Measurements from ENCODE around the gene LPAR1. TPM values are rescaled to one million over a fixed set of nuclear protein-coding genes. Genes with fewer than 3 reads are reported as not detected.

LPAR1 gene
- total and polyA plus RNA-seq, 10 of the 15 experiments (the other 5 are each of a cell fraction or from before 2014, with no cell fraction given), result 3.3 to 12.9 (median 8.4) TPM

- no peak for TF ChIP-seq CTCF (IDR thresholded peaks at IDR 0.05 in 2 of 3, conservative IDR thresholded peaks at IDR 0.05 in 1 of 3; ENCODE audit: control insufficient read depth in 2 of 3, extremely low read depth in 1 of 3, insufficient read depth in 1 of 3, low read depth in 3 of 3, low read length in 3 of 3)
- no peak for TF ChIP-seq MYB (IDR thresholded peaks at IDR 0.05; ENCODE audit: borderline replicate concordance, low read depth, low read length)
- no peak for TF ChIP-seq FOXK2 (IDR thresholded peaks at IDR 0.05)
- peak; percentile 39 for TF ChIP-seq RAD51 (IDR thresholded peaks at IDR 0.05)
- no peak for TF ChIP-seq ELK1 (IDR thresholded peaks at IDR 0.05; ENCODE audit: low read depth, low read length)
- TF ChIP-seq EP300 (IDR thresholded peaks at IDR 0.05; ENCODE audit: borderline replicate concordance in 1 of 2, control insufficient read depth in 1 of 2, low read depth in 2 of 2, low read length in 2 of 2), result peak in 1 of 2 experiments; percentile 61; a peak in 1 of 4 replicates
- TF ChIP-seq RCOR1 (conservative IDR thresholded peaks at IDR 0.05; ENCODE audit: low read depth, low read length), result no peak
- TF ChIP-seq NR2C2 (IDR thresholded peaks at IDR 0.05; ENCODE audit: borderline replicate concordance, control insufficient read depth, insufficient read length, low read depth), result no peak
- 0 out of 2 replicates have a peak, but pooled peaks have one; percentile 31 for TF ChIP-seq ATF2 (IDR thresholded peaks at IDR 0.05; ENCODE audit: low read length)
- no peak for TF ChIP-seq ASH2L (IDR thresholded peaks at IDR 0.05; ENCODE audit: borderline replicate concordance, low read depth)
- TF ChIP-seq SIX5 (IDR thresholded peaks at IDR 0.05; ENCODE audit: low read depth, low read length, severe bottlenecking), result no peak
- no peak for TF ChIP-seq PRDM15 (CRISPR knock-in tag; IDR thresholded peaks at IDR 0.05)
- TF ChIP-seq CREB1 (IDR thresholded peaks at IDR 0.05; ENCODE audit: low read depth), result no peak
- no peak for TF ChIP-seq NRF1 (conservative IDR thresholded peaks at IDR 0.05; ENCODE audit: low read depth, low read length)
- no peak for TF ChIP-seq MYC (IDR thresholded peaks at IDR 0.05; ENCODE audit: insufficient read depth, insufficient read length, insufficient replicate concordance, low read length, severe bottlenecking)
- TF ChIP-seq SUPT20H (IDR thresholded peaks at IDR 0.05; ENCODE audit: borderline replicate concordance, control insufficient read depth, low read depth, low read length), result no peak
- no peak for TF ChIP-seq BCL11A (IDR thresholded peaks at IDR 0.05; ENCODE audit: low read depth, low read length)
- TF ChIP-seq CBX3 (IDR thresholded peaks at IDR 0.05; ENCODE audit: borderline replicate concordance, low read depth), result no peak
- no peak for TF ChIP-seq SP1 (IDR thresholded peaks at IDR 0.05; ENCODE audit: low read depth, low read length)
- no peak for TF ChIP-seq STAT1 (conservative IDR thresholded peaks at IDR 0.05)
- TF ChIP-seq ZSCAN29 (IDR thresholded peaks at IDR 0.05), result no peak
These were observed 83.4 kb downstream of the LPAR1 start (continued) for GRCh38 chr9:110954822-110955291.

All from GM12878 (cell line).